Measurements from ENCODE around the gene TSPEAR.

Gene TSPEAR

GRCh38 chr21:44524414-44525371 lies 186.7 kb downstream of the TSPEAR start:
- DNase-seq: no peak

DNA sequence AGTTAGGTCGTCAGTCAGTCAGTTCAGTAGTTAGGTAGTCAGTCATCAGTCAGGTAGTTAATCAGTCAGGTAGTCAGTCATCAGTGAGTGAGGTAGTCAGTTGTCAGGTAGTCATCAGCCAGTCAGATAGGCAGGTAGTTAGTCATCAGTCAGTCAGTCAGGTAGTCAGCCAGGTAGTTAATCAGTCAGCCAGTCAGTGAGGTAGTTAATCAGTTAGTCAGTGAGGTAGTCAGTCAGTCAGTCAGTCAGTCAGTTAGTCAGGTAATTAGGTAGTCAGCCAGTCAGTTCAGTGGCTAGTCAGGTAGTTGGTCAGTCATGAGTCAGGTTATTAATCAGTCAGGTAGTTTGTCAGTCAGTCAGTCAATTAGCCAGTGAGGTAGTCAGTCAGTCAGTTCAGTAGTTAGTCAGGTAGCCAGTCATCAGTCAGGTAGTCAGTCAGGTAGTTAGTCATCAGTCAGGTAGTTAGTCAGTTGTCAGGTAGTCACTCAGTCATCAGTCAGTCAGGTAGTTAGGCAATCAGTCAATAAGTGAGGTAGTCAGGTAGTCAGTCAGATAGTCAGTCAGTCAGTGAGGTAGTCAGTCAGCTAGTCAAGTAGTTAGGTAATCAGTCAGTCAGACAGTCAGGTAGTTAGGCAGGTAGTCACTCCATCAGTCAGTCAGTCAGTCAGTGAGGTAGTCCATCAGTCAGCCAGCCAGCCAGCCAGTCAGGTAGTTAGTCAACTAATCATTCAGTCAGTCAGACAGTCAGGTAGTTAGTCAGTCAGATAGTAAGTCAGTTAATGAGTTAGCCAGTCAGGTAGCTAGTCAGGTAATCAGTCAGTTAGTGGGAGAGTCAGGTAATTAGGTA lies 187.6 kb downstream of the TSPEAR start:
- no peak for DNase-seq

DNA sequence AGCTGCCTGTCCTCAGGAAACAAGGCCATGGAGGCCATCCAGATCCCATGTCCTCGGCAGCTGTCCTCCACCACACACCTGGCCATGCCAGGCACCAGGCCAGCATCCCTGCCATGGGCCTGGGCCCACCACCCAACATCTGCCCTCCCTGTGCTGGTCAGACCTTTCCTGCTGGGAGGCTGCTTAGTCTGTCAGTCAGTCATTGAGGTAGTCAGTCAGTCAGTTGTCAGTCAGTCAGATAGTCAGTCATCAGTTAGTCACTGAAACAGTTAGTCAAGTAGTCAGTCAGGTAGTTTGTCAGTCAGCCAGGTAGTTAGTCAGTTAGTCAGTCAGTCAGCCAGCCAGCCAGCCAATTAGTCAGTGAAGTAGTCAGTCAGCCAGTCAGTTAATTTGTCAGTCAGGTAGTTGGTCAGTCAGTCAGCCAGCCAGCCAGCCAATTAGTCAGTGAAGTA lies 188.6 kb downstream of the TSPEAR start:
- no peak for DNase-seq

- no peak for DNase-seq
Measured at GRCh38 chr21:44521928-44522752, 189.2 kb downstream of the TSPEAR start.

- no peak for DNase-seq
Measured at GRCh38 chr21:44521301-44521927, 190.0 kb downstream of the TSPEAR start.

- DNase-seq: no peak
Measured at GRCh38 chr21:44520326-44521300, 190.8 kb downstream of the TSPEAR start.

- no peak for DNase-seq
Measured at GRCh38 chr21:44519346-44520325, 191.7 kb downstream of the TSPEAR start.

DNA sequence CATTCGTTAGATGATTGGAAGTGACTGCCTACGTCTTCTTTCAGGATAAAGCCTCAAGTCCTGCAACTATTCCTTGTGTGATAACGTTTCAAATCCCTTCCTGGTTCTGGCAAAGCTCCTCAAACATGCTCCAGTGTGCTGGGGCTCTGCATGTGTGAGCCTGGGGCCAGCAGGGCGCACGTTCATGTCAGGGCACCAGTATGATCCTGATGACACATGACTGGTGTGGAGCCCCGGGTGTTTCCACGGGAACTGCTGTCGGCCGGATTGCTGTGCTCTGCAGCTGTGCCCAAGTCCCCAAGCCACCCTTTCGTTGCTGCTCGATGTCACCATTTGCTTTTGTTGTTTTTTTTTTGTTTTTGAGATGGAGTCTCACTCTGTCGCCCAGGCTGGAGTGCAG lies 192.7 kb downstream of the TSPEAR start:
- DNase-seq: no peak

- DNase-seq: no peak
Measured at GRCh38 chr21:44517175-44517899, 194.0 kb downstream of the TSPEAR start.

DNA sequence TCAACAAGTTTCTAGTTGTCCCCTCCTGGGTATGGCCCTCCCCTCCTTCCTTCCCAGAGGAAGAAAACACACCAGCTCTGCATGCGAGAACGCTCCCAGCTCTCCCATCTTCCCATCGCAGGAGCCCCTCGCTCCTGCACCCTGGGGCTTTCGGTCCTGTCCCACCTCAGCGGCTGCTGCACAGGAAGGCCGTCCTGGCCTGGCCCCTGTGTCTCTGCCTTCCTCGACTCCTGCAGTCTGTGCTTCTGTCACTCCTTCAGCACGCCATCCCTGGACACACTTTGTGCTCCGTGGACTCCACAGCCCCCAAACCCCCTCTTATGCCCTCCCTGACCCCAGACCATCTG lies 194.6 kb downstream of the TSPEAR start:
- DNase-seq: no peak

GRCh38 chr21:44516342-44516741 lies 195.0 kb downstream of the TSPEAR start:
- DNase-seq: no peak

DNA sequence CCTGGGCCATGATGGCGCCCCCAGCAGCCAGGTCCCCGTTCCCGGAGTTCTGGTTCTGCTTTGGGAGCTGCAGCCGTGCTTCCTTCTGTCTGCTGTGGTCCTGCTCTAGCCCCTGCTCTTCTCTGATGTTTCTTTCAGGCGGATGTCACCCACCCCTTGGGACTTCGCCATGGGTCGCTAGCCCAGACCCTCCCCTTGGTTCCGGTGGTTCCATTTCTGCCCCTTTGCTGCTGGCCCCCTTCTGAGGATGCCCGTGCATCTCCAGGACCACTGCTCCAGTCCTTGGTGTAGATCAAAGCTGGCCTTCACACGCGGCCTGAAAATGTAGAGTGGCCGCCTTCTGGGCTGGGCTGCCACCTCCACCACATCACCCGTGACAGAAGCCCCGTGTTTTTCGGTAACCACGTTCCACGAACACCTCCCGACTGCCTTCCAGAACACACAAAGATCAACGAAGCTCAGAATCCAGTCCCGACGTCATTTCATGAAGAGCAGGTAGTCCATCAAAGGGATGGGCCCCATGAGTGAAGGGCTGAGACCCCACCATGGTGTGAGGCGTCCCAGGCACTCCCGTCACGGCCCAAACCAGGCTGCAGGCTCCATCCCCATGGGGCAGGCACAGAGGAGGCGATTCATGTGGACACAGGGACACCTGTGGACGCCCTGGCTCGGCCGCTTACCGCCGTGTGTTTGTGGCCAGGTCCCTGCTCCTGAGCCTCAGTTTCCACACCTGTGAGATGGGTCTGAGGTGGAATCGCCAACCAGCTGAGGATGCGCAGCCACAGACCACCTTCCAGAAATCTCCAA lies 195.8 kb downstream of the TSPEAR start:
- DNase-seq: no peak

GRCh38 chr21:44514746-44515358 lies 196.5 kb downstream of the TSPEAR start:
- DNase-seq: no peak

GRCh38 chr21:44514218-44514520 lies 197.2 kb downstream of the TSPEAR start:
- no peak for DNase-seq

DNA sequence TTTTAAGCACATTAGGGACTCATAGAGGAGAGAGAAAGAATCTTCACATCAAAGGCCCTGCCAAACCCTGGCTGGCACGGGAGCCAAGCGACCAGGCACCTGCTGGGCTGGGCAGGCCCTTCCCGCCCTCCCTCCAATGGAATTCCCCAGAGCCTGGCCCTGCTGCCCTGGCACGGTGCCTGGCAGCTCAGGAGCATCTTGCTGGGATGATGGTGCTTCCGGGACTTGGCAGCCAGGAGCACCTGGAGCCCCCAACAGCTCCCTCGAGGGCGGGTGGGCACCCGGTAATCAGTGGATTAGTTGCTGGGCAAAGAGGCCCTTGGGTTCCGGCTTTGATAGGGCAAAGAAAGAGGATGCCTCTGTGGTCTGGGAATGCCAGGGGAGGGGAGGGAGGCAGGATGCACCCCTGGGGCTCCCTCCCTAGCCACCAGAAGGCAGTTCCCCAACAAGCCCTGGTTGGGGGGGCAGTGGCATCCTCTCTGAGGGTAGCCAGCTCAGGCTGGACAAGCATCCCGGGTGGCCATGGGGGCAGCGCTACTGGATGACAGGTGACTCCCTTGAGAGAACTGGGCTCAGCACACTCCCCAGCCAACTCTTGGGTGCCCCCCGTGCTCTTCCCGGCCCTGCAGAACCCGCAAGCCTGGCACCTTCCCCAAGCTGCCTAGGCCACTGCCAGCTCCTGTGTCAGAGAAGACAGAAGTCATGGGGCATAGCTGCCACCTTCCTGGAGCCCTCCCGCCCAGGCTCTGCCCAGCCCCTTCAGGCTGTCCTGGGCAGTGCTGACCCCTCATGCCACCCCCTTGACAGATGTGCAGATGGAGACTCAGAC lies 197.8 kb downstream of the TSPEAR start:
- DNase-seq: no peak

DNA sequence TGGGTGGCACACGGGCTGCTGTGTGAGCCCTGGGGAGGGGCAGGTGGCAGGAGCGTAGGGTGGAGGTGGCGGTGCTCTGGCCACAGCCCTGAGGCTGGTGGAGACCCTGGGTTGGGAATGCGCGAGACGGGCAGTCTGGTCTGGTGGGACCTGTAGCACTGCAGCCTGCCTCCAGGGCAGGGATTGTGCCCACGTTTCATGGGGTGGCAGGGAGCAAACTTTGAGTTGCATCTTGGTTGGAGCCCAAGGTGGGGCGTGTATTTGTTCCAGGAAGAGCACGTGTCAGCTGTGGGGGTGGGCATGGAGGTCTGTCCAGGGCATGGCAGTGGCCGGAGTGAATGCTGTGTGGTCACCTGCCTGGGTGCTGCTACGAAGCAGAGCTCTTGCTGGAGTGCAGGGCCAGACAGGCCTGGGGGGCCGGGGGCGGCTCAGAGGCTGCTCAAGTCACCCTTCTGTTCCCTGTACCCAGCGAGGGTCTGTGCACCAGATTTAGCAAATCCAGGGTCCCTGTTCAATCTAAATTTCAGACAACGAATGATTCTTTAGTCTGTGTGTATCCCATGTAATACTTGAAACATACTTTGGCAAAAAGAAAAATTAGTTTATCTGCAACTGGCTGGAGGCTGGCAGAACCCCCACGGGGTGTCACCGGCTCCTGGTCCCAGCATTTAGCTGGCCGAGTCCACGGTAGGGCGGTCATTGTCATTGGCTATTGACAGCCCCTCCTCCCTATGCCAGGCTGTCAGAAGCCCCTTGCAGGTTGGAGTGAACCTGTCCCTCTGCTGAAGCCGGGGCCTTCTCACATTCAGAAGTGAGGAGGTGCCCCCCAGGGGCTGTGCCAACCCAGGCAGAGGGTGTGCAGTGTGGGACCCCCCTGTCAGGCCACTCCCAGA lies 198.6 kb downstream of the TSPEAR start:
- DNase-seq: no peak

Data from NCI-H774 (cell line).